ENCODE measurements around the gene CTRB1.

The CTRB1 gene

DNA sequence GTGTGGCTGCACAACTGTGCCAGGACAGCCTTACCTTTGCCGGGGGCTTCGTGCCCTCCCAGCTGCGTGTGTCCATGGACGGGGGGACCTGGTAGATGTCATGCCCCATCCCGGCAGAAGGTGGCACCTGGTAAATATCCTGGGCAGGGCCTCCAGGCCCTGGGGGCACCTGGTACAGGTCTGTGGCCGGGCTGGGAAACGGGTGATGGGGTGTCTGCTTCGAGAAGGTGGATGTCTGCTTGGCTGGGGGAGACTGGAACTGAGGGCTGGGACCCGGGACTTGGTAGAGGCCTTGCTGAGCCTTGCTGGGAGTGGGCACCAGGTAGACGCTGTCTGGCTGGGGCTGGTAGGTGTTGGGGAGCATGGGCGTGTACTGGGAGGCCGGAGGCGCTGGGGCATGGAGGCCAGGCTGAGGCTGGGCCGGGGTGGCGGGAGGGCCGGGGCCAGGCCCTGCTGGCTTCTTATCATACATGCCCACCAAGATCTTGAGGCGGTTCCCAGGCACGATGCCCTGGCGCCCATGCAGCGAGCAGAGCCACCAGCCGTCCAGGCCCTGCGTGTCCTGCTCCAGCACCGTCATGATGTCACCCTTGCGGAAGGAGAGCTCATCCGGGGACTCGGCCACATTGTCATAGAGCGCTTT lies 23.8 kb downstream of the CTRB1 start:
- peak; percentile 31 for DNase-seq

DNA sequence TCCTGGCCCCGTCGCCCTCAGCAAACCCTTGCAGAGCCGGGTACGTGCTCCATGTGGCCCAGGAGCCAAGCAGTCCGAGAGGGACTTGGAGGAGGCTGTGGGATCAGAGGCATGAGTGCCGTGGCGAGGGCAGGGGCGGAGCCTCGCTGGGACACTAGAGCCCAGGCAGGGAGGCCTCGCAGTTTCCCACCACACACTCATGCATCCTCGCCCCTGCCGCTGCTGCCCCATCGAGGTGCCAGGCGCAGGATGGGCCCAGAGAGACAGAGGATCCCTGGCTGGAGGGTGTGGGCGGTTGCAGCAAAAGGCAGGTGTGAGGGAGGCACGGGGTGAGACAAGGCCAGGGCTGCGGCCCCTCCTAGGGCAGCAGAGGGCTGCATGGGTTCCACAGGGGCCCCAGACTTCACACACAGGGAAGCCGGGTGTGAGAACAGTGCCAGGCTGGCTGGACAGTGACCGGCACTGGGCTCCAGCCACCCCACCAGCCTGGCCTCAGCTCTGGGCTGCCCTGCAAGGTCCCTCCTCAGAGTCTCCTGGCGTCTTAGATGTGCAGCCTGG lies 25.0 kb downstream of the CTRB1 start:
- no peak for DNase-seq

DNA sequence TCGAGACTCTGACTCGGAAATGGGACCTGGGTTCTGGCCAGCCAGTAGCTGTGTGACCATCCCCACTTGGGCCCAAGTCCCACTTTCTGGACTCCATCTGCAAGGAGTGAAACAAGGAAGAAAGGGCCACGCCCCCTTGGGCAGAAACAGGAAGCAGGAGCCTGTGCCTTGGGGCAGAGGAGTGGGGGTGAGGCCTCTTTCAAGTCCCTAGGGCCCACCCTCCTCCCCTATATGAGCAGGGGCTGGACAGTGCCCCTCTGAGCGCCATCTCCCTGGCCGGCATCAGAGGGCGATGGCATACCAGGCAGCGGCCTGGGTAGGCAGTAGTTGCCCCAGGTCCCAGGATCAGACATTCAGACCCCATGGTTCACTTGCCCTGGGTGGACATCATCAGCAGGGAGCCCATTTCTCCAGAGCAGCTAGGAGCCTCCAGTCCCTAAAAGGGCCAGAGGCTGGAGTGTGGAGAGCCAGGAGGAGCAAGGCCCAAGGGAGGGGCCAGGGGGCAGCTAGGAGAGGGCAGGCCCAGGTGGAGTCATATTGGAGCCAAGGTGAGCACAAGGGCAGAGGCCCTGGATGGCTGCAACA lies 25.5 kb downstream of the CTRB1 start:
- DNase-seq, result no peak

DNA sequence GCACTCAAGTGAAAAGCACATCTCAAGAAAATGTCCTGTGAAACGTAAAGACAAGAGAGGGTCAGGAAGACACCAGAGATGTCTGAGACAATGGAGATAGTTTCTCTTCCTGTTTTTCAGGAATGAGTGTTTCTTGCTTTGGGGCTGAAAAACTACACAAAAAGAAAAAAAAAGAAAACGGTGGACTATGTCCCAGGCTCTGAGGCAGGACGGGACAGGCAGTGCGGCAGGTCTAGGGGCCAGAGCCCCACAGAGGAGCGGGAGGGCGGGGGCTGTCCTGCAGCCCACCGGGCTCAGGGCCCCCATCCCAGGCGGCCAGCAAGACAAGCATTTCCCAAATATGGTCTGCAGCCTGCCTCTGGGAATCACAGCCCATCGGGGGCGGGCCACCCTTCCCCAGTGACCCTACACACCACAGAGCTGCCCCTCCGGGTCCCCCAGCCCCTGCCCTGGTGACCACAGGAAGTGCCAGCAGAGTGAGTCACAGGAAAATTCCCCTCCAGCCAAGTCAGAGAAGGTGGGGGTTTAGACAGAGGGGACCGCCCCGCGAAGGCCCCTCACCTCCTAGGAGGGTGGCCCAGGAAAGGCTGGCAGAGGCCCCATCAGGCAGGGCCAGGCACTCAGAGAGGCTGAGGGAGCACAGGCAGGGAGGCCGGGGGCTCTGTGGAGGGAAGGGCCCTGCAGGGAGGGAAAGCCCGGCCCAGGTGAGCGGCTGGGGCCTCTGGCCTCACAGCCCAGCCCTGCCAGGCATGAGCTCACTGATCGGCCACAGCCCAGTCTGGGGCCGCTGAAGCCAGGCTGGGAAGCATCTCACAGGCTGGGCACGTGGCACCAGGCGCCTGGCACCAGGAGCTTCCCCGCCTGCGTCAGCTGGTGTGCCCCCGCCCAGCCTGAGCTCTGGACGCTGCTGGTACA lies 26.3 kb downstream of the CTRB1 start:
- peak; percentile 93 for DNase-seq

DNA sequence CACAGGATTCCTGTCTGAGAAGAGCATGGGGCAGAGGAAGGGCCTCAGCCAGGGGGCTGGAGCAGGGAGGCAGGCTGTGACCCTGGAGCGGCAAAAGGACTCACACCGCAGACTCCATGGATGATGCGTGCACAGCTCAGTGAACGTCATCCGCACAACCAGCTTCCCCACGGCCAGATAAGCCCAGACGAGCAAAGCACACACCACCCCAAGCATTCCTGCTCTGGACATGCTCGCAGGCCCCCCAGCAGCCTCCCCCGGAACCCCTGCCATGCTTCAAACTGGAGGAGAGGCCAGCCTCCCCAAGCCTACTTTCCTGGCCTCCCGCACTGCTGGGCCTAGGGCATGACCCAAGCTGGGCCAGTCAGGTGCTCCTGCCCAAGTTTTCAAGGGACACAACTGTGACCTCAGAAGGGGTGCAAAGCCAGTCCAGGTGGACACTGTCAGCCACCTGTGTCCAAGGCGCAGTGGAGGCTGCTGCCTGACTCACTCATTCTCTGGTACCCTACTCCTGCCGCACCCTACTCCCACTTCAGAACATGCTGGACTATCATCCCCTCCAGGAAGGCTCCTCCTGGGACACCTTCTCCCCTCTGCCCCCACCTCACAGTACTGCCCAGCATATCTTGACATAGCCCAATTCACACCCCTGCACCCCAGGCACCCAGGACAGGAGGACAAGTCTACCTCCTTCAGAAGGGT lies 27.9 kb downstream of the CTRB1 start:
- DNase-seq, result peak; percentile 31

DNA sequence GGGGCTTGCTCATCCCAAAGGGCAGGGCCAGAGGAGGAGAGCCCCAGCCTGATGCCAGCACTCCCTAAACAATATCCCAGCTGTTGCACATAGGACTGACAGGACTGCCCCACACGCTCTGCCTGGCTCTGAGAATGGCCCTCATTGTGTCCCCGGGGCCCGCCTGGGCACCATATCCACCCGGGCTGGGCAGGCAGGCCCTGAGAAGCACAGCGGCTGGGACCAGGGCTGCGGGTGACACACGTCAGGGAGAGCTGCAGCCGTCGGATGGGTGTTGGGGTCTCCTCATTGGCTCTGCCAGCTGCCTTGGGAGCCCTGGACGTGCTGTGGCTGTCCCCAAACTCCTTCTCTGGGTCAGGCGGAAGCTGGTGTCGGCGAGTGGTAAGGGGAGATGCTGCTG lies 28.5 kb downstream of the CTRB1 start:
- peak; percentile 35 for DNase-seq

DNA sequence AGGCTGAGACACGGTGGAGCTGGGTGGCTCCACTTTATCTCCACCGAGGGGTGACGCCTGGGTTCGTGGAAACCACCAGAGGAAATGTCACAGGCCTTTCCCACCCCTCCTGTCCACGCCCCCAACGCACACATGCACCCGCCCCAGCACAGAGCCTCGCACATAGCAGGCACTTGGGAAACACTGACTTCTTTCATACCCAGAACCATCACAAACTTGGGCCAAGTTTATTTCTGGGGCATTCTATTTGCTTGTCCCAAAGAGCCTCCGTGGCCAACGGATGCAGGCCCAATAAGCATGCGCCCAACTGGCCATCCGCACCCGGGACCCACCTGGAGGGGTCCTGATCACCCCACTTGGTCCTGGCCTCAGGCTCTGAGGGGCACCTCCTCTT lies 29.4 kb downstream of the CTRB1 start:
- peak; percentile 52 for DNase-seq

DNA sequence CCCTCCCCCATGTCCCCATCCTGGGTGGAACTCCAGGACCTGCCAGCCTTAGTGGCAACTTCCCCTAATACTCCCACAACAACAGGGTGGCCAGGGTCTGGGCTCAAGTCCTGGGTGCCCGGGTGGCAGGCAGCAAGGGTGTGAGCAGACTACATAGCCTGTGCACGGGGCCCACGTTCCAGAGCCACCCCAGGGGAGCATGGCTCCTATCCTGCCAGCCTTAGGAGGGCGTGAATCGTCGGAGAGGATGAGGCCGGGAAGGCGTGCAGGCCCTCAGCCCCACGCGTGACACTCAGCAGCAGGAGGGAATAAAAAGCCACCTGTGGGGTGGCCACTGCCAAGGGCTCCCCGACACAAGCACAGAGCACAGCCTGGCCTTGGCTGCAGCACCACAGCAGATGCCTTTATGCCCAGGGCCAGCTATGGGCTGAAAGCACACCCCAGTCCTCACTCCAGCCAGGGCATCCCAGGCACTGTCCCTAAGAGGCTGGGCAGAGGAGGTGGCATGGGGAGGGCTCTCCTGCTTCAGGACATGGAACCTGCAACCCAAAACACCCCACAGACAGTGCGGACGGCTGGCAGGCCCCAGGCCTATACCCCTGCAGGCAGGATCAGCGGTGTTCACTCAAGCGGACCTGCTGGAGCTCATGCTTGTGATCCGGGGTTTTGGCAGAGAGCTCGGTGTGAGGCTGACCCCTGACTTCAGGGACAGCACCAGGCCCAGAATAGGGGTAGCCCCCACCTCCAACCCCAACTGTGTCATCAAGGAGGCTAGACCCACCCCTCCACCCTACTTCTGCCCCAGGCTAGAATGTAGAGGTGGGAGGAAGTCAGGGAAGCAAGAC lies 30.0 kb downstream of the CTRB1 start:
- no peak for DNase-seq

DNA sequence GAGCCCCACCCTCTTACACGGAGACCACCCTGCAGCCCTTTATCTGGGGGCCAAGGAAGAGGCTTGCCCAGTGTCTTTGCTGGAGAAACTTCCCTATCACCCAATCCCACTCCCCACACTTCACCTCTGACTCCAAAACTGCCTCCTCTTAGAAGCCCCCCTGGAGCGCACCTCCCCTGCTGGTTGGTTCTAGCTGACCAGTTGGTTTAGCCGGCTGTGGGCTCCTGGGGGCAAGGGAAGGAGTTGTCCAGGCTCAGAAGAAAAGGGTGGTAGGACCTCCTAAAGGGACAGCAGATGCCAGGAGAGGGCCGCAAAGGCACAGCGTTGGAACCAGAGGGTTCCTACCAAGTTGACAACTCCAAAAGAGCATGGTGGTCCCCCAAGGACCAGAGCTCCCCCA lies 30.7 kb downstream of the CTRB1 start:
- peak; percentile 21 for DNase-seq

DNA sequence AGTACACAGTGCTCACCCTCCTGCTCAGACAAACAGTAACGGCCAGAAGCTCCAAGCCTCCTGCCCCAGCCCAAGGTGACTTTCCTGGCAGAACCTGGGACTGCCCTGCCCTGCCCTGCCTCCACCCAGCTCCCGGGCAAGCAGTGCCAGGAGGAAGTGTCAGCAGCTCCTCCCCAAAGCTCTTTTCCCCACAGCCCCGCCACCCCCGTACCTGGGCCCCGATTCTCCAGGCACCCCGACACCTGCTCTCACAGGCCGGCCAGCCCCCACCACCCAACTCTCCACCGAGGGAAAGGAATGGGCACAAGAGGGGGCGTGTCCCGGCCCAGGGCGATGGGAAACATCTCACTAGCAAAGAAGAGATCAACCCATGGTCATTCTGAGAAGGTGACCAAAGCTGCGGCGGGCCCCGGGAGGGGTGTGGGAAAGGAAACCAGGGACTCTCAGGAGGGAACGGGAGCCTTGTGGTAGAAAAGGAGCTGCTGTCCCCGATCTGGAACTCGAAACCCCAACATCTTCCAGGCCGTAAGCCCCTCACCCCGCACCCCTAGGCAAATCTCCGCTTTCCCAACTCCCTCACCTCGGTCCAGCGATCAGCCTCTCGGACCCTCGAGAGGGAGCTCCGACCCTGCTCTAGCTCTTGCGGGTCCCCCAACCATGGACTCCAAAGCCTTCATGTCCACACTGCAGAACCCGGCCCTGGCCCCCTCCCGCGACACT lies 31.5 kb downstream of the CTRB1 start:
- peak; percentile 47 for DNase-seq

DNA sequence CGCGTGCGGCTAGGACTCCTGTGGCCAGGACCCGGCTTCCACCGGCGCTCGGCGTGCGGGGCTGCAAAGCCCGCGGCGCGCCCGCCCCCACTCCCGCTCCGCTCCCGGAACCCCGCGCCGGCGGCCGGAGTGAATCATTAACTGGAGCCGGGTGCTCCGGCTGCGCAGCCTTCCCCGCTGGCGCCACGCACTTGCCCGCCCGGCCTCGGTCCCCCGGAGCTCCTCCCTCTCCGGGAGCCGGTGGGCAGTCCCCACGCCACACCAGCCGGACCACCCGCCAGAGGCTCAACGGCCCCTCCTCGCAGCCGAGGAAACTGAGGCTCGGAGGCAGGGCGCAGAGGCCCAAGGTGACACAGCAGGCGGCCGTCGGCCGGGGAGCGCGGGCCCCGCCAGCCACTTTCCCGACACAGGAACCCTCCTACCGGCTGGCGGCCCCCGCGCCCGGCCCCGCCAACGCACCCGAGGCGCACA lies 32.1 kb downstream of the CTRB1 start:
- DNase-seq, result peak; percentile 54

DNA sequence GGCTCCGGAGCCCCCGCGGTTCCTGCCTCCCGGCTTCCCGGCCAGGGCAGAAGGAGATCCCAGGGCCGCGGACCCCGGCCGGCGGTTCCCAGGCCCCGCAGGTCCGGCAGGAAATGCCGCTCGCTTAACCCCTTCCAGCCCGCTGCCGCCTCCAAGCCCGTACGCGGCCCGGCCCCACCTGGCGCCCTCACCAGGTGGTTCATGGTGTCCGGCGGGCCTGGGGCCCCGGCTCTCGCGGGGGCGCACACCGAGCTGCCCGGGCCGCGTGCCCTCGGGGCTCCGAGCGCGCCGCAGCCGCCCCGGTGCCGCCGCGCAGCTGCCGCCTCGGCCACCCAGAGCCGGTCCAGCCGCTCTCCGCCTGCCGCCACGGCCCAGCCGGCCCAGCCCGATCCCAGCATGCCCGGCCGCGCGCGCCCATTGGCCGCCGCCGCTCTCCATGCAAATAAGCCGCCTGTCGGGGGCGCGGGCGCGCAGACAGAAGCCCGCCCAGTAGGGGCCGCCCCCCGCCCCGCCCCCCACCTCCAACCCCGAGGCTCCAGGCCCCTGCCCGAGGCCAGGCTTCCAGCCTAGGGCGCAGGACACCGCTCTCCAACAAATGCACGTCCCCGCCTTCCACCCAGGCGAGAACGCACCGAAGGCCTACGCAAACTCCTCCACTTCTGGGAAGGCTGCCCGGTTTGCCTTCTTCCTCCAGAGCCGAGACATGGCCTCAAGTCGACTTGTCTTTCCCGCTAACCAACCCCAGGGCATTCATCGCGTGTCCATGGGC lies 32.7 kb downstream of the CTRB1 start, which contains the start of gene BCAR1:
Gene BCAR1, minus strand, starts transcription at position 345 of the 769 bp plus-strand sequence. Its CDS starts 142 bp downstream, at position 203.
- peak; percentile 95 for DNase-seq

DNA sequence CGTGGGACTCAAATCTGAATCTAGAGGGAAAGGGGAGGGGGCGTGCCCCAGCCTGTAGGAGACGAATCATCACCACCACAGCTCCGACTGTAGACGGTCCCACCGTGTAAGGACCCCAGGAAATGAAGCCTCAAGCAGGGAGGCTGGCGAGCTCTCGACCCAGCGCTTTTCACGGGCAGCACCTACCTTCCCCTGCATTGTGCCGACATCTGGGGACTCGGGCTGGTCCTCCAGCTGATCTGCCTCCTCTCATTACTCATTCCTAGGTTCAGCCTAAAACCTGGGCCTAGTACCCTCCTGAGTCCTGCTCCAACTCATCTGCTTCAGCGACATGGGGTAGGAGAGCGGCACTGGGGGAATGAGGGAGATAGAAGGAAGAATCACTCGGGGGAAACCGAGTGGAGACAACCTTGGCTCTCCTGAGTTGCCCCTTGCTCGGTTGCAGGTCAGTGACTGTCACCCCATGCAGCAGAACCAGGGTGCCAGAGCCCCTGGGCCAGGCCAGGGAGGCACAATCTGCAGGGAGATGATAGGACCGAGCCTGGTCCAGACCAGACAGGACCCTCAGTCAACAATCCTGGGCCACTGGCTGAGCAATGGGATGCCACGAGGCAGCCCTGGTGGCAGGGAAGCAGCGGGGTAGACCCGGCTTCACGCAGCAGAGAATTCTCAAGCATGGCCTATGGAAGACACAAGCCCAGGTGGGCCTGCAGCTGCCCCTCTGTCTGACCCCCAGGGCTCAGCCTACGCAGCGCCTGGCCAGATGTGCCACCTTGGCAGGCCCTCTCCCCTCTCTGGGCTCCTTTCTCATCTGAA lies 33.5 kb downstream of the CTRB1 start:
- DNase-seq, result peak; percentile 31

DNA sequence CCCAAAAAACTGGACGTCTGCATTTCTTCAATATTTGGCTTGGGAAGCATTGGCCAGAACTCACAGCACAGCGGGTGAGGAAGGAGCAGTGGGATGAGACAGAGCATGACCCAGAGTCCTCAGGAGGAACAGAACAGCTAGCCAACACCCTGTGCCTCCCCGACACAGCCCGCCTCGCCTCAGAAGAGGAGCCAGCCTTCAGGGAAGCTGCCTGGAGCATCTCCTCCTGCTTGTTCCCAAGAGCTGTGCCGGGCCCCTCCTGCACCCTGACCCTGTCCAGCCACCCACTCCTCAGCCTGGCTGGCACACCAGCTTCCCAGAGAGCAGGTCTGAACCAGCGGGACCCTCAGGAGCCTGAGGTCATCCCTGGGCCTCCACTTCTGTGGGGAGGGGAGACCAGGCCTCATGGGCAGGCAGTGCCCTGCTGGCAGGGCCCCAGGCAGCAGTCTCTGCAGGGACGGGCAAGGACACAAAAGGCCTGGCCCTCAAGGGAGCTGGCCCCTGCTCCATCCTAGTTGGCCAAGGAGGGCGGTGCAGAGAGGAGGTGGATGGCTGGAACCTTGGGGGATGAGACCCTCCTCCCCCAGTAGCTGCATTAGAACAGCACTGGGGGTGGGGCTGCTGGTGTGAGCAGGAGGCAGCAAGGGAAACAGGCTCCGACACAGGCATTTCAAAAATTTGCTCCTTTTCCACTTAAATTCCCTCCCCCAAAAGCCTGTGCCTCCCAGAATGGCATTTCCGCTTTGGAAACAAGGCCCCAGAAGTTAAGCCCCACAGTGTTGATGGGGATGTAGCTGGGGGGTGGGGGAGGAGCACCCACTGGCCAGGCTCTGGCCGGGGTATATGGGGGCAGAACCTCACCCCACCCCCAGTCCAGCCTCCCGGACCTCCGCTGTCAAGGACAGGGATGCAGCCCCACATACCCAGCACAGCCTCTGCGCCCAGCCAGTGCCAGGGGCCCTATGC lies 34.4 kb downstream of the CTRB1 start:
- DNase-seq, result peak; percentile 52

DNA sequence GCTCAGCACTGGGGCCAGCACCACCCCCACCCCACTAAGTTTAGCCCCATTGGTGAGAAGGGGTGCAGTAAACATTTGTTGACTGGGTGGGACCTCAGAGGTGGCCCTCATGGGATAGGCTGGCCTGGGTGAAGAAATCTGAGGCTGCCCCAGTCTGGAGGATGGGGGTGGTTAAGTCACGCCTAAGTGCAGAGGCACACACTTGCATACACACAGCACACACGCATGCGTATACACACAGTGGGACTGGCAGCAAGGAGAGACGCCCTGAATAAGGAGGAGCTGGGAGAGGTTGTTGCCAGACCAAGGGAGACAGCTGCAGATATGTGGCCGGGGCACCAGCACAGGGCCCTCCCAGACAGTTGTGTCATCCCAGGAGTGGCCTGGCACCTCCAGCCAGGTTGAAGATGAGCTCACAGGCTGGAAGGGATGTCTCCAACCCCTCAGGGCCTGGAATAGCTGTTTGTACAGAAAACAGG lies 35.6 kb downstream of the CTRB1 start:
- DNase-seq, result peak; percentile 49

DNA sequence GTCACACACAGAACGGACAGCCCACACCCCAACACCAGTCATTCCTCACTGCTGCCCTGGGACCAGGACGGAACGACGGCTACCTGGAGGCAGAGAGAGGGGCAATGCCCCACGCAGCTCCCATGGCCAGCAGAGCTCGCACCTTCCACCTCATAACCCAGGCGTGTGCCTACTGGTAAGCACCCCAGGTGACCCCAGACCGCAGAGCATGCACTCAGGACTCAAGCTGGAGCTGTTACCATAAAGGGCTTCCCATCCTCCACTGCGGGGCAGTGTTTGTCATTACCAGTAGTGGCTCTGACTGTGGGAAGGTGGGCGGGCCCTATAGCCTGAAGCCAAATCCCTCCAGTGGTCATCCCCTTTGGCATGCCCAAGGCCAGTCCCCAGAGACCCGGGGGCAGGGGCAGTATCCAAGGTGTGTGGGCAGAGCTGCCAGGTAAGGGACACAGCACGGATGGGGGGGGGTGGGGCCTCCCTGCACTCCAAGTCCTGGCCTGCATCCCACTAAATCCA lies 37.3 kb downstream of the CTRB1 start:
- DNase-seq, result peak; percentile 68

DNA sequence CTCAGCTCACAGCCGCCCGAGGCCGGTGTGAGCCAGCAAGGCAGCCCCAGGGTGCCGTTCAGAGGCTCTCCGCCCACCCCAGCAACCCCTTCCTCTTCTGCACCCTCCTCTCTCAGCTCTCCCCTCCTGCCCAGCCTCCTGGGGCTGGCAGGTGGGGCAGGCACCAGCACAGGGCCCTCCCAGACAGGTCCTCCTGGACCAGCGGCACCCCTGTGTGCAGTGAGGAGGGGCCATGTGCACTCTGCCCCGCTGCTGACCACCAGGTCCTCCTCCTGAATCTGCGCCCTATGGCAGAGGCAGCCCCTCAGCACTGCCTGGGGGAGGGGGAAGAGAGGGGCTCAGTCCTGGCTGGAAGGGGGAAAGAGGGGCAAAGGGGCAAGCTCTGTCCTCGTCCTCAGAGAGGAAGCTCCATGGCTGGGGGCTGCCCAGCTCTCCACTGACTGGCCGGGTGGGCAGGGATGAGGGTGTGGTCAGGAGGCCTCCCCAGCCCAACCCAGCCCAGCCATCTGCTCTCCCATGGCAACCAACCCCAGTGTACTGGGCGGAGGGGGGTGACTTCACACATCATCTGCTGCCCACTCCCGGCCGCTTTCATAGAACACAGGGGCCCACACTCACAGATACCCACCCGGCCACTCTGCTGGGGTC lies 38.0 kb downstream of the CTRB1 start:
- DNase-seq, result peak; percentile 86
